ENCODE data around the gene RIPOR1.

Gene RIPOR1

DNA sequence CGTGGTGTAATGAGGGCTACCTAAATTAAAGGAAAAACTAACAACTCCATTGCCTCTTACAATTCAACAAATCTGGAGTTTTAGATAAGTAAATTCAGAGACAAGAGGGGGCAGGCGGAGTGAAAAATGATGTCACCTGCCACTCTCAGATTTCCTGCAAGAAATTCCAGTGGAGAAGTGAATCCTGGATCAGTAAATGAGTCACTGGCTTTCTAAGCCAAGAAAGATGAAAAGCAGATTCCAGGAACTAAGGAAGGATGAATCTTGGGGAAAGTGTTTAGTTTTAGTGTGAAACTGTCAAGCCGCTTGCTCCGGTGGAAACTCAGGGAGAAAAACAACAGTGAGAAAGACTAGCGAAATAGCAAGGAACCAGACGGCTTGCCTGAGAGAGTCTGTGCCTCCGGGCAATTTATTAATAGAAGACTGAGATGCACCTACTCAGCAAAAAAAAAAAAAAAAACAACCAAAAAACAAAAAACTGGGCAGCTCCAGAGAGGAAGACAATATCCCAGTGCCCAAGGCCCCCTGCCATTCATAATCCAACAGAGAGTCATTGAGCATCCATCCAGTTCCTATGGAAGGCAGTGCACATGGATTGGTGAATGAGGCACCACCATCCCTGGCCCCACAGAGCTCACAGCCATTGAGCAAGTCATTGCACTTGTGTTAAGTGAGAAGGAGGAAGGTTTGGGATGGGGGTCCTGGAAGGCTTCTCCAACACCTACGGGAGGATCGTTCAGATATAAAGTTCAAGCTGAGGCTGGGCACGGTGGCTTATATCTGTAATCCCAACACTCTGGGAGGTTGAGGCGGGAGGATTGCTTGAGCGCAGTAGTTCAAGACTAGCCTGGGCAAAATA is 12.1 kb upstream of the RIPOR1 start:
- TF ChIP-seq TCF4 (CRISPR knock-in tag; IDR thresholded peaks at IDR 0.05; ENCODE audit: borderline replicate concordance) = no peak
- TF ChIP-seq, protein P1, sequence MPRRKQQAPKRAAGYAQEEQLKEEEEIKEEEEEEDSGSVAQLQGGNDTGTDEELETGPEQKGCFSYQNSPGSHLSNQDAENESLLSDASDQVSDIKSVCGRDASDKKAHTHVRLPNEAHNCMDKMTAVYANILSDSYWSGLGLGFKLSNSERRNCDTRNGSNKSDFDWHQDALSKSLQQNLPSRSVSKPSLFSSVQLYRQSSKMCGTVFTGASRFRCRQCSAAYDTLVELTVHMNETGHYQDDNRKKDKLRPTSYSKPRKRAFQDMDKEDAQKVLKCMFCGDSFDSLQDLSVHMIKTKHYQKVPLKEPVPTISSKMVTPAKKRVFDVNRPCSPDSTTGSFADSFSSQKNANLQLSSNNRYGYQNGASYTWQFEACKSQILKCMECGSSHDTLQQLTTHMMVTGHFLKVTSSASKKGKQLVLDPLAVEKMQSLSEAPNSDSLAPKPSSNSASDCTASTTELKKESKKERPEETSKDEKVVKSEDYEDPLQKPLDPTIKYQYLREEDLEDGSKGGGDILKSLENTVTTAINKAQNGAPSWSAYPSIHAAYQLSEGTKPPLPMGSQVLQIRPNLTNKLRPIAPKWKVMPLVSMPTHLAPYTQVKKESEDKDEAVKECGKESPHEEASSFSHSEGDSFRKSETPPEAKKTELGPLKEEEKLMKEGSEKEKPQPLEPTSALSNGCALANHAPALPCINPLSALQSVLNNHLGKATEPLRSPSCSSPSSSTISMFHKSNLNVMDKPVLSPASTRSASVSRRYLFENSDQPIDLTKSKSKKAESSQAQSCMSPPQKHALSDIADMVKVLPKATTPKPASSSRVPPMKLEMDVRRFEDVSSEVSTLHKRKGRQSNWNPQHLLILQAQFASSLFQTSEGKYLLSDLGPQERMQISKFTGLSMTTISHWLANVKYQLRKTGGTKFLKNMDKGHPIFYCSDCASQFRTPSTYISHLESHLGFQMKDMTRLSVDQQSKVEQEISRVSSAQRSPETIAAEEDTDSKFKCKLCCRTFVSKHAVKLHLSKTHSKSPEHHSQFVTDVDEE (CRISPR knock-in tag; IDR thresholded peaks at IDR 0.05) = no peak
- TF ChIP-seq ZC3H10 (CRISPR knock-in tag; IDR thresholded peaks at IDR 0.05) = no peak
- TF ChIP-seq ARNTL (CRISPR knock-in tag; IDR thresholded peaks at IDR 0.05; ENCODE audit: borderline replicate concordance, low read depth) = no peak
- no peak for TF ChIP-seq OSR1 (CRISPR knock-in tag; IDR thresholded peaks at IDR 0.05)
- TF ChIP-seq, protein P2, sequence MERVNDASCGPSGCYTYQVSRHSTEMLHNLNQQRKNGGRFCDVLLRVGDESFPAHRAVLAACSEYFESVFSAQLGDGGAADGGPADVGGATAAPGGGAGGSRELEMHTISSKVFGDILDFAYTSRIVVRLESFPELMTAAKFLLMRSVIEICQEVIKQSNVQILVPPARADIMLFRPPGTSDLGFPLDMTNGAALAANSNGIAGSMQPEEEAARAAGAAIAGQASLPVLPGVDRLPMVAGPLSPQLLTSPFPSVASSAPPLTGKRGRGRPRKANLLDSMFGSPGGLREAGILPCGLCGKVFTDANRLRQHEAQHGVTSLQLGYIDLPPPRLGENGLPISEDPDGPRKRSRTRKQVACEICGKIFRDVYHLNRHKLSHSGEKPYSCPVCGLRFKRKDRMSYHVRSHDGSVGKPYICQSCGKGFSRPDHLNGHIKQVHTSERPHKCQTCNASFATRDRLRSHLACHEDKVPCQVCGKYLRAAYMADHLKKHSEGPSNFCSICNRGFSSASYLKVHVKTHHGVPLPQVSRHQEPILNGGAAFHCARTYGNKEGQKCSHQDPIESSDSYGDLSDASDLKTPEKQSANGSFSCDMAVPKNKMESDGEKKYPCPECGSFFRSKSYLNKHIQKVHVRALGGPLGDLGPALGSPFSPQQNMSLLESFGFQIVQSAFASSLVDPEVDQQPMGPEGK (CRISPR knock-in tag; IDR thresholded peaks at IDR 0.05; ENCODE audit: borderline replicate concordance) = no peak
- TF ChIP-seq ZNF8 (CRISPR knock-in tag; IDR thresholded peaks at IDR 0.05) = no peak
- TF ChIP-seq ISL1 (CRISPR knock-in tag; IDR thresholded peaks at IDR 0.05) = peak; percentile 61
- TF ChIP-seq GLIS3 (CRISPR knock-in tag; IDR thresholded peaks at IDR 0.05) = no peak
- peak; percentile 28 for ATAC-seq

DNA sequence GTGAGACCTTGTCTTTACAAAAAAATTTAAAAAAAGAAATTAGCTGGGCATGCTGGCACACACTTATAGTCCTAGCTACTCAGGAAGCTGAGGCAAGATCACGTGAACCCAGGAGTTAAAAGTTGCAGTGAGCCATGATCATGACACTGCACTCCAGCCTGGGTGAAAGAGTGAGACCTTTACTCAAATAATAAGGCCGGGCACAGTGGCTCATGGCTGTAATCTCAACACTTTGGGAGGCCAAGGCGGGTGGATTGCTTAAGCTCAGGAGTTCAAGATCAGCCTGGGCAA is 11.5 kb upstream of the RIPOR1 start:
- no peak for ATAC-seq
- TF ChIP-seq ZC3H10 (CRISPR knock-in tag; IDR thresholded peaks at IDR 0.05) (no peak), BACH2 (CRISPR knock-in tag; IDR thresholded peaks at IDR 0.05; ENCODE audit: borderline replicate concordance) (no peak), ARNTL (CRISPR knock-in tag; IDR thresholded peaks at IDR 0.05; ENCODE audit: borderline replicate concordance, low read depth) (no peak), ZNF8 (CRISPR knock-in tag; IDR thresholded peaks at IDR 0.05) (no peak), ZFP3 (CRISPR knock-in tag; IDR thresholded peaks at IDR 0.05) (no peak), ZNF70 (CRISPR knock-in tag; IDR thresholded peaks at IDR 0.05) (no peak), PPARA (CRISPR knock-in tag; IDR thresholded peaks at IDR 0.05; ENCODE audit: borderline replicate concordance) (no peak), TOX (CRISPR knock-in tag; IDR thresholded peaks at IDR 0.05; ENCODE audit: borderline replicate concordance) (no peak)
- TF ChIP-seq, protein P3, sequence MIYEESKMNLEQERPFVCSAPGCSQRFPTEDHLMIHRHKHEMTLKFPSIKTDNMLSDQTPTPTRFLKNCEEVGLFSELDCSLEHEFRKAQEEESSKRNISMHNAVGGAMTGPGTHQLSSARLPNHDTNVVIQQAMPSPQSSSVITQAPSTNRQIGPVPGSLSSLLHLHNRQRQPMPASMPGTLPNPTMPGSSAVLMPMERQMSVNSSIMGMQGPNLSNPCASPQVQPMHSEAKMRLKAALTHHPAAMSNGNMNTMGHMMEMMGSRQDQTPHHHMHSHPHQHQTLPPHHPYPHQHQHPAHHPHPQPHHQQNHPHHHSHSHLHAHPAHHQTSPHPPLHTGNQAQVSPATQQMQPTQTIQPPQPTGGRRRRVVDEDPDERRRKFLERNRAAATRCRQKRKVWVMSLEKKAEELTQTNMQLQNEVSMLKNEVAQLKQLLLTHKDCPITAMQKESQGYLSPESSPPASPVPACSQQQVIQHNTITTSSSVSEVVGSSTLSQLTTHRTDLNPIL (CRISPR knock-in tag; IDR thresholded peaks at IDR 0.05; ENCODE audit: low read depth) = no peak
- TF ChIP-seq, protein P4, sequence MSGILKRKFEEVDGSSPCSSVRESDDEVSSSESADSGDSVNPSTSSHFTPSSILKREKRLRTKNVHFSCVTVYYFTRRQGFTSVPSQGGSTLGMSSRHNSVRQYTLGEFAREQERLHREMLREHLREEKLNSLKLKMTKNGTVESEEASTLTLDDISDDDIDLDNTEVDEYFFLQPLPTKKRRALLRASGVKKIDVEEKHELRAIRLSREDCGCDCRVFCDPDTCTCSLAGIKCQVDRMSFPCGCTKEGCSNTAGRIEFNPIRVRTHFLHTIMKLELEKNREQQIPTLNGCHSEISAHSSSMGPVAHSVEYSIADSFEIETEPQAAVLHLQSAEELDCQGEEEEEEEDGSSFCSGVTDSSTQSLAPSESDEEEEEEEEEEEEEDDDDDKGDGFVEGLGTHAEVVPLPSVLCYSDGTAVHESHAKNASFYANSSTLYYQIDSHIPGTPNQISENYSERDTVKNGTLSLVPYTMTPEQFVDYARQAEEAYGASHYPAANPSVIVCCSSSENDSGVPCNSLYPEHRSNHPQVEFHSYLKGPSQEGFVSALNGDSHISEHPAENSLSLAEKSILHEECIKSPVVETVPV (CRISPR knock-in tag; IDR thresholded peaks at IDR 0.05) = no peak
- TF ChIP-seq, protein P2 (CRISPR knock-in tag; IDR thresholded peaks at IDR 0.05; ENCODE audit: borderline replicate concordance) = no peak
- TF ChIP-seq, protein P1 (CRISPR knock-in tag; IDR thresholded peaks at IDR 0.05) = no peak
- TF ChIP-seq, protein P5, sequence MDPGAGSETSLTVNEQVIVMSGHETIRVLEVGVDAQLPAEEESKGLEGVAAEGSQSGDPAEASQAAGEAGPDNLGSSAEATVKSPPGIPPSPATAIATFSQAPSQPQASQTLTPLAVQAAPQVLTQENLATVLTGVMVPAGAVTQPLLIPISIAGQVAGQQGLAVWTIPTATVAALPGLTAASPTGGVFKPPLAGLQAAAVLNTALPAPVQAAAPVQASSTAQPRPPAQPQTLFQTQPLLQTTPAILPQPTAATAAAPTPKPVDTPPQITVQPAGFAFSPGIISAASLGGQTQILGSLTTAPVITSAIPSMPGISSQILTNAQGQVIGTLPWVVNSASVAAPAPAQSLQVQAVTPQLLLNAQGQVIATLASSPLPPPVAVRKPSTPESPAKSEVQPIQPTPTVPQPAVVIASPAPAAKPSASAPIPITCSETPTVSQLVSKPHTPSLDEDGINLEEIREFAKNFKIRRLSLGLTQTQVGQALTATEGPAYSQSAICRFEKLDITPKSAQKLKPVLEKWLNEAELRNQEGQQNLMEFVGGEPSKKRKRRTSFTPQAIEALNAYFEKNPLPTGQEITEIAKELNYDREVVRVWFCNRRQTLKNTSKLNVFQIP (CRISPR knock-in tag; IDR thresholded peaks at IDR 0.05; ENCODE audit: borderline replicate concordance, low read depth) = no peak

Data from SK-N-SH treated with all-trans-retinoic acid at 6 μM for 48 hours (cell line).